Keratinocyte (primary cell): ENCODE data around the gene ERC1. TPM values are rescaled to one million over a fixed set of nuclear protein-coding genes. Genes with fewer than 3 reads are reported as not detected.
A peak's percentile ranks its signal among the peaks of the same experiment; 100 is the strongest.

Source experiments
- DNase-seq: peaks from one replicate; pipeline ENCODE4 v3.0.0-alpha.2; 2011; ENCODE audit warnings: low read depth, missing footprints, low spot score
- FAIRE-seq: peaks from 2 replicates; lab custom pipeline; 2011; peaks lifted over from hg19 to GRCh38; lab: Jason Lieb, UNC
- H2AFZ ChIP-seq: 2 replicates; pipeline ENCODE4 v1.6.0; 2012; ENCODE audit warnings: low read length, control low read depth, inconsistent platforms; ENCODE audit not compliant: control insufficient read depth
- H3K27ac ChIP-seq: 2 replicates; pipeline ENCODE4 v1.5.1; 2011; ENCODE audit warnings: low read length; ENCODE audit not compliant: control insufficient read depth, insufficient read depth
- H3K27me3 ChIP-seq: 3 replicates; pipeline ENCODE4 v1.6.0; 2011; ENCODE audit warnings: low read length; ENCODE audit not compliant: control insufficient read depth, insufficient read depth; ENCODE audit errors: extremely low read depth
- H3K36me3 ChIP-seq, 2 experiments: 2 replicates in 1 of 2; 3 replicates in 1 of 2; pipeline ENCODE4 v1.5.1; 2011; ENCODE audit warnings: low read length in 2 of 2, mild to moderate bottlenecking in 1 of 2; ENCODE audit not compliant: control insufficient read depth in 2 of 2, insufficient read depth in 2 of 2; ENCODE audit errors: extremely low read depth in 1 of 2
- H3K4me1 ChIP-seq: 3 replicates; pipeline ENCODE4 v1.5.1; 2011; ENCODE audit warnings: low read length; ENCODE audit not compliant: control insufficient read depth, insufficient read depth; ENCODE audit errors: extremely low read depth
- H3K4me2 ChIP-seq: 3 replicates; pipeline ENCODE4 v1.6.0; 2011; ENCODE audit warnings: low read depth, low read length; ENCODE audit not compliant: control insufficient read depth, insufficient read depth; ENCODE audit errors: extremely low read depth
- H3K4me3 ChIP-seq, 3 experiments: fragments of 200-600 bp in 1 of 3; sonication (generic) in 1 of 3; 2 replicates in 2 of 3; 3 replicates in 1 of 3; pipeline ENCODE4 v1.5.1; 2011 to 2016; ENCODE audit warnings: low read length in 3 of 3, mild to moderate bottlenecking in 3 of 3, control low read depth in 2 of 3, inconsistent platforms in 1 of 3, low read depth in 1 of 3, mixed read lengths in 1 of 3, mixed run types in 1 of 3, moderate library complexity in 1 of 3; ENCODE audit not compliant: control insufficient read depth in 2 of 3, insufficient read depth in 2 of 3; ENCODE audit errors: extremely low read depth in 1 of 3
- H3K79me2 ChIP-seq: 2 replicates; pipeline ENCODE4 v1.6.0; 2012; ENCODE audit warnings: low read length; ENCODE audit not compliant: control insufficient read depth, insufficient read depth
- H3K9ac ChIP-seq: 3 replicates; pipeline ENCODE4 v1.6.0; 2011; ENCODE audit warnings: low read length; ENCODE audit not compliant: control insufficient read depth, insufficient read depth; ENCODE audit errors: extremely low read depth
- H3K9me1 ChIP-seq: 3 replicates; pipeline ENCODE4 v1.6.0; 2011; ENCODE audit warnings: low read length; ENCODE audit not compliant: control insufficient read depth, insufficient read depth; ENCODE audit errors: extremely low read depth
- H3K9me3 ChIP-seq: 2 replicates; pipeline ENCODE4 v1.5.1; 2012; ENCODE audit warnings: low read depth, low read length; ENCODE audit not compliant: control insufficient read depth
- H4K20me1 ChIP-seq: 3 replicates; pipeline ENCODE4 v1.6.0; 2011; ENCODE audit warnings: low read length; ENCODE audit not compliant: control insufficient read depth, insufficient read depth; ENCODE audit errors: extremely low read depth
- CTCF ChIP-seq, 3 experiments: IDR thresholded peaks in 1 of 3; conservative IDR thresholded peaks in 1 of 3; optimal IDR thresholded peaks in 1 of 3; 2 replicates in 2 of 3; 3 replicates in 1 of 3; pipeline versions ENCODE3 to v1.5.1; 2011; ENCODE audit warnings: low read length in 3 of 3, mild to moderate bottlenecking in 3 of 3, moderate library complexity in 2 of 3, control low read depth in 1 of 3, inconsistent platforms in 1 of 3; ENCODE audit not compliant: insufficient read depth in 2 of 3; ENCODE audit errors: extremely low read depth in 1 of 3
- EZH2 ChIP-seq: IDR thresholded peaks from one replicate; pipeline ENCODE4 v1.6.1; 2012; ENCODE audit warnings: inconsistent platforms, mild to moderate bottlenecking, low read length, moderate library complexity
- dilution Hi-C: fragments of 300-500 bp; cut with MboI; formaldehyde crosslinking; loops from one replicate; pipeline ENCODE4 v1.7.0; 2020; ENCODE audit warnings: low sequenced_read_pairs; ENCODE audit not compliant: extremely low pct_ligation_motif_present
- polyA plus RNA-seq, 5 experiments: library from polyadenylated mRNA; depleted of rRNA in 3 of 5; stranded (reverse) in 3 of 5; stranded (forward) in 1 of 5; unstranded in 1 of 5; fragments of >200 nt; gene quantifications; 1 replicate in 1 of 5; 2 replicates in 3 of 5; 3 replicates in 1 of 5; pipeline versions ENCODE4 v1.2.1 to v1.2.3, GENCODE V29; 2011 to 2012; ENCODE audit warnings: missing spikeins in 2 of 5, low read depth in 1 of 5, low replicate concordance in 1 of 5

ERC1 gene
- polyA plus RNA-seq, 1 donor (not counting 4 experiments of a cell fraction or from before 2014, with no cell fraction given): 16.1 TPM

- TF ChIP-seq CTCF (optimal IDR thresholded peaks at IDR 0.05 in 1 of 3, IDR thresholded peaks at IDR 0.05 in 1 of 3, conservative IDR thresholded peaks at IDR 0.05 in 1 of 3; ENCODE audit: extremely low read depth in 1 of 3, insufficient read depth in 2 of 3, low read length in 3 of 3) (no peak), EZH2 (no peak)
- FAIRE-seq (peak; percentile 98), DNase-seq (no peak)
- no peaks in the 10 kb centered on the region for H3K9me3 ChIP-seq
- no peaks in the 10 kb centered on the region for H4K20me1 ChIP-seq
- peak overlapping the region; percentile 27 for H3K27ac ChIP-seq
- H3K4me2 ChIP-seq: peak overlapping the region; percentile 12
- peaks cover 6% of the 10 kb centered on the region for H3K79me2 ChIP-seq
- no peaks in the 10 kb centered on the region for H3K27me3 ChIP-seq
- H3K36me3 ChIP-seq: peaks cover 0 to 5% of the 10 kb centered on the region in 2 experiments
- H3K4me1 ChIP-seq: peaks cover 7% of the 10 kb centered on the region
- H2AFZ ChIP-seq: no peak overlapping the region
- H3K9me1 ChIP-seq: no peaks in the 10 kb centered on the region
- dilution Hi-C loops: no loop called here
- no peak overlapping the region for H3K9ac ChIP-seq
- no peak overlapping the region for H3K4me3 ChIP-seq
Observed at GRCh38 chr12:1171657-1172408, 180.8 kb downstream of the ERC1 start.

GRCh38 chr12:1173781-1174617, 183.0 kb downstream of the ERC1 start:
- peak; percentile 17 for FAIRE-seq
- peaks cover 7% of the 10 kb centered on the region for H3K4me1 ChIP-seq
- TF ChIP-seq EZH2: no peak
- no peak for TF ChIP-seq CTCF (optimal IDR thresholded peaks at IDR 0.05 in 1 of 3, IDR thresholded peaks at IDR 0.05 in 1 of 3, conservative IDR thresholded peaks at IDR 0.05 in 1 of 3; ENCODE audit: extremely low read depth in 1 of 3, insufficient read depth in 2 of 3, low read length in 3 of 3)

More at GRCh38 chr12:1173781-1174617, 183.0 kb downstream of the ERC1 start:
- Histone ChIP-seq H3K9ac (no peak overlapping the region), H2AFZ (no peak overlapping the region), H3K79me2 (peaks cover 6% of the 10 kb centered on the region), H3K9me1 (no peaks in the 10 kb centered on the region), H3K27me3 (no peaks in the 10 kb centered on the region), H3K4me2 (no peak overlapping the region), H3K4me3 (no peak overlapping the region), H3K27ac (no peak overlapping the region), H3K9me3 (no peaks in the 10 kb centered on the region), H3K36me3 (peaks cover 0 to 3% of the 10 kb centered on the region in 2 experiments), H4K20me1 (no peaks in the 10 kb centered on the region)
- DNase-seq: no peak
- dilution Hi-C loops: no loop called here
